ENCODE measurements around the gene SPNS3.

DNA sequence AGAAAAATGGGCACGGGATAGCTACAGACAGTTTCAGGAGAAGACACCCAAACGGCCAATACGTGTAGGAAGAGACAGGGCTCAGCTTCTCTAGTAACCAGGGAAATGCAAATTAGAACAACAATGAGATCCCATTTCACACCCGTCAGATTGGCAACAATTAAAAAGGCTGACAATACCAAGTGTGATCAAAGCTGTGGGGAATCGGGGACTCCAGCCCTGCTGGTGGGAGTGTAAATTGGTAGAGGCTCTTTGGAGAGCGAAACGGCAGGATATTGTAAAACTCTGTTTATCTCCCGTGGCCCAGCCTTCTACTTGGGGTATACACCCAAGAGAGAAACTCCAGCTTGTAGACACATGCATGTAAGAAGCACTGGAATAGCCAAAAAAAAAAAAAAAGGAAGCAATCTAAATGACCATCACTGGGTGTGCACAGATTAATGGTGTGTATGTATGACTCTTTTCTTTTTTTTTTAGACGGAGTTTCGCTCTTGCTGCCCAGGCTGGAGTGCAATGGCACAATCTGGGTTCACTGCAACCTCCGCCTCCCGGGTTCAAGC, 93.9 kb downstream of the SPNS3 start:
- TF ChIP-seq, protein P1, sequence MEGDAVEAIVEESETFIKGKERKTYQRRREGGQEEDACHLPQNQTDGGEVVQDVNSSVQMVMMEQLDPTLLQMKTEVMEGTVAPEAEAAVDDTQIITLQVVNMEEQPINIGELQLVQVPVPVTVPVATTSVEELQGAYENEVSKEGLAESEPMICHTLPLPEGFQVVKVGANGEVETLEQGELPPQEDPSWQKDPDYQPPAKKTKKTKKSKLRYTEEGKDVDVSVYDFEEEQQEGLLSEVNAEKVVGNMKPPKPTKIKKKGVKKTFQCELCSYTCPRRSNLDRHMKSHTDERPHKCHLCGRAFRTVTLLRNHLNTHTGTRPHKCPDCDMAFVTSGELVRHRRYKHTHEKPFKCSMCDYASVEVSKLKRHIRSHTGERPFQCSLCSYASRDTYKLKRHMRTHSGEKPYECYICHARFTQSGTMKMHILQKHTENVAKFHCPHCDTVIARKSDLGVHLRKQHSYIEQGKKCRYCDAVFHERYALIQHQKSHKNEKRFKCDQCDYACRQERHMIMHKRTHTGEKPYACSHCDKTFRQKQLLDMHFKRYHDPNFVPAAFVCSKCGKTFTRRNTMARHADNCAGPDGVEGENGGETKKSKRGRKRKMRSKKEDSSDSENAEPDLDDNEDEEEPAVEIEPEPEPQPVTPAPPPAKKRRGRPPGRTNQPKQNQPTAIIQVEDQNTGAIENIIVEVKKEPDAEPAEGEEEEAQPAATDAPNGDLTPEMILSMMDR (IDR thresholded peaks at IDR 0.05), result no peak
- no peak for TF ChIP-seq POLR2AphosphoS5 (IDR thresholded peaks at IDR 0.05)
